Activated CD4-positive, alpha-beta T cell treated with anti-CD3 and anti-CD28 coated beads for 36 hours (primary cell): ENCODE measurements around the gene COL9A1. TPM values are rescaled to one million over a fixed set of nuclear protein-coding genes. Genes with fewer than 3 reads are reported as not detected.
"Not testable (repeated sequence)": the region's sequence is repeated elsewhere in the genome, so short reads cannot be mapped to it uniquely, and the experiment has no call there.

Experiments used
- ATAC-seq: fragments of 200-7000 bp; cut with Tn5 transposase; one replicate; pipeline ENCODE4 v1.10.0; 2021; ENCODE audit warnings: mild to moderate bottlenecking, moderate library complexity
- CTCF ChIA-PET: fragments of 350-600 bp; sonication (Branson Sonifier 250); formaldehyde crosslinking; loops from one replicate; lab custom pipeline; 2021; ENCODE audit warnings: antibody characterized with exemption; lab: Charles Lee
- POLR2A ChIA-PET: fragments of 350-600 bp; sonication (Branson Sonifier 250); formaldehyde crosslinking; loops from one replicate; lab custom pipeline; 2021; ENCODE audit warnings: antibody characterized with exemption, inconsistent platforms; lab: Charles Lee
- DNase-seq: peaks from one replicate; pipeline ENCODE4 v3.0.0-alpha.2; 2020
- H3K27ac Mint-ChIP-seq: one replicate; pipeline ENCODE4 v1.8.0; 2021; ENCODE audit warnings: mixed read lengths
- H3K27me3 Mint-ChIP-seq: one replicate; pipeline ENCODE4 v1.8.0; 2021; ENCODE audit warnings: mixed read lengths
- H3K36me3 Mint-ChIP-seq: one replicate; pipeline ENCODE4 v1.8.0; 2021; ENCODE audit warnings: low read depth, mixed read lengths
- H3K4me1 Mint-ChIP-seq: one replicate; pipeline ENCODE4 v1.8.0; 2021; ENCODE audit warnings: mixed read lengths
- H3K4me3 Mint-ChIP-seq: one replicate; pipeline ENCODE4 v1.8.0; 2021; ENCODE audit warnings: mild to moderate bottlenecking, moderate library complexity, mixed read lengths
- H3K9me3 Mint-ChIP-seq: one replicate; pipeline ENCODE4 v1.8.0; 2021; ENCODE audit warnings: low read depth, mixed read lengths
- intact Hi-C, 2 experiments: fragments of 100-400 bp; cut with DNase I in 1 of 2; cut with micrococcal nuclease in 1 of 2; formaldehyde crosslinking; loops; one replicate each; pipeline versions ENCODE4 v1.14.2 to v1.15.1; 2022 to 2024; cut with DNase I, micrococcal nuclease
- total RNA-seq, 2 experiments: library from RNA; stranded (reverse); gene quantifications; one replicate each; pipeline ENCODE4 v1.2.3, GENCODE V29; 2021

The COL9A1 gene
- total RNA-seq, 2 experiments from 2014 or later: not detected

DNA sequence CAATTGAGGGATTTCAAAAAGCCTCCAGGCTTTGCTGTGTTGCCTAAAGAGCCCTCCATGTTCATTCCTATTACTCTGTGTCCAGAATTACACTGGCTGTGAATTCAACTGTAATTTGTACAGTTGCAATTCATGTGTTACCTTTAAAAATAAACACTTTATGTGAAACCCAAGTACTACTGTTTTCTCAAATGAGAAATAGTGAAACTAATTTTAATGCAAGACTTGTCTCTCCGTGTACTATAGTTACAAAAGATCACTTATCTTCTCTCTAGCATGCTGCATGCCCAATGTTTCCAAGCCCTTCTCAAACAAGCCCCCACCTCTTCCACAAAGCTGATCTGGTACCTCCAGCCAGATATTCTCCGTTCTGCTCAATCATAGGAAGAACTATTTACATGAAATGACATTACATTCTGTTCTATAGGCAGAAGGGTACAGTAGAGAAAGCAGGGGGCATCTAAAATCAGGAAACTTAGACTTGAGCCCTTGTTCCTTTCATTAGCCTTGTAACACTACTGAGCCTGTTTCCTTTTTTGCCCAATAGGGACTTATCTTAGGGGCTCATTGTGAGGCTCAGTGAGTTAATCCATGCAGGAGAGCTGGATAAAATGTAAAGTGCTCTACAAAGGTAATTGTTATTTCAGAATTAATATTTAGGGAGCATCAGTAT is 12.3 kb upstream of the COL9A1 start:
- DNase-seq (no peak), ATAC-seq (no peak)
- ChIA-PET POLR2A (no interaction called here), CTCF (interaction anchor here (1.3 to 2.0 kb wide), 2 partner anchors 52 to 94 kb away, joined by 5 read pairs; no protein-coding TSS in a partner anchor)
- H3K27ac Mint-ChIP-seq: no peak overlapping the region
- H3K27me3 Mint-ChIP-seq: peaks cover 32% of the 10 kb centered on the region
- no peaks in the 10 kb centered on the region for H3K9me3 Mint-ChIP-seq
- H3K36me3 Mint-ChIP-seq: no peaks in the 10 kb centered on the region
- no peak overlapping the region for H3K4me3 Mint-ChIP-seq
- intact Hi-C loops: no loop called here
- peaks cover 5% of the 10 kb centered on the region for H3K4me1 Mint-ChIP-seq

DNA sequence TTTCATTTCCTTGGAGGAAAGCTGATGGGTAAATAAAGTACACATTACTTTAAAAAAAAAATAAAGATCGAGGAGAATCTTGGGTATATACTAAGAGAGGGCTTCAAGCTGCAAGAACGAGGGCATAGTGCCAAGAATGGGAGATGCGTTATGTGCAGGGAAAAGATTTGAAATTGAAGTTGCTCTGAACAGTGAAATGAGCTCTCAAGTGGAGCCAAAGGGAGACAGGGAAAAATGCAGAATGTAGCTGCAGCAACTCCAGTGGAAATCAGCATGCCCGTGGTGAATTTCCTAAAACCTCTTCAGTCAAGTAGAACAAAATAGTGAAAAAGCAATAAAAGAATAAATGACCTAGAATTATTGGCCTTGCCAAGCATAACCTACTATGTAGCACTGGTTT is 11.4 kb upstream of the COL9A1 start:
- intact Hi-C loops: loop anchor here (5.0 kb wide), 2 partner anchors 373 to 573 kb away; no protein-coding TSS in a partner anchor
- ChIA-PET POLR2A (no interaction called here), CTCF (interaction anchor here (0.8 to 1.8 kb wide), 3 partner anchors 10 to 94 kb away, joined by 3 to 4 read pairs (median 3); no protein-coding TSS in a partner anchor)
- no peak for DNase-seq
- H3K27ac Mint-ChIP-seq: no peak overlapping the region
- H3K27me3 Mint-ChIP-seq: peaks cover 30% of the 10 kb centered on the region
- no peak overlapping the region for H3K4me3 Mint-ChIP-seq
- no peaks in the 10 kb centered on the region for H3K36me3 Mint-ChIP-seq
- H3K4me1 Mint-ChIP-seq: peaks cover 5% of the 10 kb centered on the region
- no peaks in the 10 kb centered on the region for H3K9me3 Mint-ChIP-seq
- no peak for ATAC-seq

DNA sequence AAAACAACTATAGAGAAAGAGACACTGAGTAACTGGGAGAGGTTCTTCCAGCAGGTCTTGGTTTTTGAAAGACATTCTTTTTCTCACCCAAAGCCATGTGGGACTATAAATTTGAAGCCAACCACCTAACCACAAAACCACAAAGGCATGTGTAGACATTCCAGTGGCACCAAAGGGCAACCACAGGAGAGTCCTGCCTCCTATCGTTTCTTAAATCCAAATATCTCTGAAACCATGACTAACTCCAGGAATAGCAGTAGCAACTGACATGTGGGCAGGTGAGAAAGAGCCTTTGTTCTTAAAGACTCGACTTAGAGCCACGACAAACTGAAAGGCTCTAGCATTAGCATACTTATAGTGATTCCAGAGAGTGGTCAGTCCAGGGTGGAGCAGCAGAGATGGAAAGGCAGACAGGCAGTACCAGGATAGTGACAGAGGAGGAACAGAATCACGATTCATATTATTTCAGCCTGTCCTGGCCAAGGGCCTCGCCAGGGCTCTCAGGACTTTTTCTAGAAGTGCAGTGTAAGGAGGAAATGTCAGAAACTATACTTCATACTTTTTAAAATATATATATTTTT is 9.4 kb upstream of the COL9A1 start:
- intact Hi-C loops: loop anchor here (5.0 kb wide), 2 partner anchors 375 to 575 kb away; no protein-coding TSS in a partner anchor
- ChIA-PET POLR2A (no interaction called here), CTCF (interaction anchor here (0.8 to 4.1 kb wide), 3 partner anchors 15 to 62 kb away, joined by 3 to 126 read pairs (median 3); no protein-coding TSS in a partner anchor)
- DNase-seq: peak; percentile 15
- ATAC-seq: no peak
- Mint-ChIP-seq H3K4me3 (no peak overlapping the region), H3K27ac (no peak overlapping the region), H3K27me3 (peaks cover 22% of the 10 kb centered on the region), H3K9me3 (no peaks in the 10 kb centered on the region), H3K36me3 (no peaks in the 10 kb centered on the region), H3K4me1 (peaks cover 5% of the 10 kb centered on the region)

DNA sequence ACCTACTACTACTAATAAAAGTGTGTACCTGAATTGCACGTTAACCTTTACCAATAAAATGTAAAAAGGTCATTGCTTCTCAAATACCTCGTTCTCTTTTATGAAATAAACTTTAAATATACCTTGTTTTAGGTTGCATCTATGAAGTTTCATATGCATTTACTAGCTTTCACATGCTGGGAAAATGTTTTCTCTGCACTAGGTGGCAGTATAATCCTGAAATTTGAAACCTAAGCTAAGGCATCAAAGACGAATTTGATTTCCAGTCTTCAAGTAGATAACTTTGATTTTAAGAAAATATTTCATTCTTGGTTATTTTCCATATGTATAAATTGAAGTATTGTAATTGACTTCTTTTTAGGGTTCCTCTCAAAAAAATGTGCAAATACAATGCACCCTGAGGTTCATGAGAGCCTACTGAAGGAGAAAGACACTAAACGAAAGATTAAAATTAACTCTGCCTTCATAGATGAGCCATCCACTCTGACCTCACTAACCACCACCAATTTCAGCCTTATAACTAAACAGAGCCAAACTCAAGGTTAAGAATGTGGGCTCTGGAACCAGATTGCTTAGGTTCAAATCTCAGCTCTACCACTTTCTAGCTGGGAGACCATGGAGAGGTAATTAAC is 7.3 kb upstream of the COL9A1 start:
- ChIA-PET POLR2A (no interaction called here), CTCF (interaction anchor here (0.7 to 4.1 kb wide), 28 partner anchors 11 to 1004 kb away, joined by 3 to 126 read pairs (median 5); partner anchors contain the start of gene FAM135A)
- H3K36me3 Mint-ChIP-seq: no peaks in the 10 kb centered on the region
- no peaks in the 10 kb centered on the region for H3K9me3 Mint-ChIP-seq
- H3K27me3 Mint-ChIP-seq: peaks cover 23% of the 10 kb centered on the region
- H3K4me3 Mint-ChIP-seq: no peak overlapping the region
- peaks cover 5% of the 10 kb centered on the region for H3K4me1 Mint-ChIP-seq
- no peak for DNase-seq
- H3K27ac Mint-ChIP-seq: no peak overlapping the region
- intact Hi-C loops: loop anchor here (1.0 to 5.0 kb wide), 7 partner anchors 59 to 703 kb away; partner anchors contain the start of gene B3GAT2 (in 1 of the 2)
- no peak for ATAC-seq

DNA sequence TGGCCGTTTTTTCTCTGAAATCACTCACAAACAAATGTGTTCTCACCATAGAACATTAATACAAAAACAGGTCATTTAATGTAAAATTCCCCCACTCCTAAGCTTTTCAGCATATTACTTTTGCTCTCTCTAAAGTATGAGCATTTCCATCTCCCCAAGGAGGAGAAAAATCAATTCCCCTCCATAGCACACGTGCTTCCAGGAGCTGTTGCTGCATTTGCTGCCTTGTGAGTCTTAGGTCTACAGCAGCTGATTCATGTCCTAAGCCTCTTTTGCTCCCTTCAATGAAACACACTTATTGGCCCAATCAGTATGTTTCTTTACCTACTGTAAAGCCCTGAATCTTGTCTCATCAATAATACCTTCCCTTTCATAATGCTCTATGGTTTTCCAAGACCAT is 6.4 kb upstream of the COL9A1 start:
- intact Hi-C loops: loop anchor here in 1 of 2 experiments (2.0 kb wide), 1 partner anchor 88 kb away; no protein-coding TSS in a partner anchor
- Mint-ChIP-seq H3K4me1 (peaks cover 5% of the 10 kb centered on the region), H3K27me3 (peaks cover 24% of the 10 kb centered on the region)

DNA sequence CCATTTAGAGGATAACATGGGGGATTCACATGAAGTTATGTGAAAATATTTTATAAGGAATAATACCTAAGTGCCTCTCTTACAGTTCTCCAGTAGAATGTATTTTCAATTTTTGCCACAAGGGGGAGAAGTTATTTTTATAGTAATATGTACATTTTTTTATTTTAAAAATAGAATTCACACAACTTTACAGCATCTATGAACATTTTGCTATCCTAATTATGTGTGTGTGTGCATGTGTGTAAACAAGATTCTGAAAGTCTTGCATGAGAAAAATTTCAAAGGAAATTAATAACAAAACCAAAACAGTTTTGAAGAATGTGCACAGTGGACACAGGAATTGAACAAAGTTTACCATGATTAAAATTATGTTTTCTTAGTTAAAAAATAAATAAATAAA is 5.3 kb upstream of the COL9A1 start:
- peaks cover 21% of the 10 kb centered on the region for H3K27me3 Mint-ChIP-seq
- H3K9me3 Mint-ChIP-seq, ATAC-seq, DNase-seq, H3K4me3 Mint-ChIP-seq, H3K27ac Mint-ChIP-seq, H3K4me1 Mint-ChIP-seq, H3K36me3 Mint-ChIP-seq, POLR2A ChIA-PET: not testable (repeated sequence)
- CTCF ChIA-PET: interaction anchor here (0.7 to 4.1 kb wide), 14 partner anchors 9 to 714 kb away, joined by 3 to 126 read pairs (median 5); partner anchors contain the start of gene B3GAT2
- intact Hi-C loops: loop anchor here in 1 of 2 experiments (2.0 kb wide), 1 partner anchor 87 kb away; no protein-coding TSS in a partner anchor

More for the DNA sequence above, 6.4 kb upstream of the COL9A1 start:
- ChIA-PET POLR2A (no interaction called here), CTCF (interaction anchor here (0.6 to 4.1 kb wide), 27 partner anchors 10 to 713 kb away, joined by 3 to 126 read pairs (median 5); partner anchors contain the start of gene B3GAT2)
- no peak overlapping the region for H3K4me3 Mint-ChIP-seq
- no peak overlapping the region for H3K27ac Mint-ChIP-seq
- ATAC-seq (no peak), DNase-seq (no peak)
- no peaks in the 10 kb centered on the region for H3K9me3 Mint-ChIP-seq
- H3K36me3 Mint-ChIP-seq: no peaks in the 10 kb centered on the region

DNA sequence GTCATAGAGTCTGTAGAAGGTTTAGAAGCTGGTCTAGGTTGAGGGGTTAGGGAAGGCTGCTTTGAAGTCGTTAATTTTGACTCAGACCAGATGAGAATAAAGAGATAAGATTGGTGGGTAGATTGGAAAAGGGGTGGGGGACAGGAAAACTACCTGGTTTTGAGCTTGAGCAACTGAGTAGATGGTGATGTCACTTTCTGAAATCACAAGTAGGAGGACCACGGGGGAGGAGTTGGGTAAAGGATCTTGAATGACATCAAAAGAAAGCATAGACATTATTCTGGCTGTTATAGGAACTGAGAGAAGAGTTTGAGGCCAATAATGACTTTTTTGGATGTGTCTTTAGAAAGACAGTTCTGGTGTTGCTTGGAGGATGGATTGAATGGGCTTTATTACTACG is 4.1 kb upstream of the COL9A1 start:
- DNase-seq (no peak), ATAC-seq (no peak)
- Mint-ChIP-seq H3K36me3 (no peaks in the 10 kb centered on the region), H3K4me1 (peaks cover 2% of the 10 kb centered on the region), H3K9me3 (no peaks in the 10 kb centered on the region), H3K4me3 (no peak overlapping the region), H3K27me3 (peaks cover 24% of the 10 kb centered on the region), H3K27ac (no peak overlapping the region)
- ChIA-PET CTCF (interaction anchor here (0.7 to 2.3 kb wide), 6 partner anchors 11 to 705 kb away, joined by 3 to 8 read pairs (median 4); no protein-coding TSS in a partner anchor), POLR2A (no interaction called here)
- intact Hi-C loops: no loop called here

DNA sequence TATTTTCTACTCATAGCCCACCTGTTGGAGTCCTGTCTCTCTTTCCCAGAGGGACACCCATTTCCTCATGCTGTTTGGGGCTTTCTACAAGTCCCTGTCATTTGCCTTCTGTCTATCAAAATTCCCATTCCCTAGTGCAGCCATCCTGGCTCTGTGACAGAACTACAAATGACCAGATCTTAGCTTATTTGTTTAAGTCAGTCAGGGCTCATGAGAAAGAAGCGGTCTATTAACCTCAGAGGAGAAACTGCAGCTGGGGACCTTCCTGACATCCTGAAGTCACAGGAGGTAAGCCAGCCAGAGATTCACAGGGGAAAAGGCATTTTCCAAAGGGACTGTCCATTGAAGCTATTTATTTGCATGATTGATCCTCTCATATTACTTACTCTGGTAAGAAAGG is 1.7 kb upstream of the COL9A1 start:
- intact Hi-C loops: no loop called here
- ChIA-PET CTCF (interaction anchor here (0.6 to 2.3 kb wide), 3 partner anchors 9 to 69 kb away, joined by 3 to 8 read pairs (median 4); no protein-coding TSS in a partner anchor), POLR2A (no interaction called here)
- Mint-ChIP-seq H3K9me3 (no peaks in the 10 kb centered on the region), H3K36me3 (no peaks in the 10 kb centered on the region), H3K4me3 (no peak overlapping the region), H3K27me3 (peaks cover 24% of the 10 kb centered on the region), H3K27ac (no peak overlapping the region), H3K4me1 (no peaks in the 10 kb centered on the region)
- ATAC-seq (no peak), DNase-seq (no peak)

DNA sequence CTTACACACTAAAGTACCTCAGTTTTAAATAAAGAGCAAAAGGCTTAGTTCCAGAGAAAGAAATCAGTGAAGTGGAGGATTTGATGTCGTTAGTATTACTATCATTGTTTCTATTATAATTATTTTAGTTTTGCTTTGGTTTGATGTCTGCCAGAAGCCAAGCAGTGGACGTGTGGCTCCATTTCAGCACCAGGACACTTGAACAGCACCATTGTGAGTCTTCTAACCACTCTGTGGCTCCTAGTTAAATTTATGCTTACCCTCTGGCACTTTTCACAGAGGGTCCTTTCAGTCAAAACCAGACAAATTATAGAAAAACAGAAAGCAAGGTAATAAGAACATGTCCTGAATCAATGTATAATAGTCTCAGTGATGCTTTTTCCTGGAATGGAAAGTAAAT is 3.4 kb downstream of the COL9A1 start:
- POLR2A ChIA-PET: no interaction called here
- CTCF ChIA-PET: interaction anchor here (1.3 to 3.8 kb wide), 2 partner anchors 10 to 71 kb away, joined by 4 to 18 read pairs; no protein-coding TSS in a partner anchor
- Mint-ChIP-seq H3K4me1 (no peaks in the 10 kb centered on the region), H3K36me3 (no peaks in the 10 kb centered on the region), H3K27me3 (peaks cover 18% of the 10 kb centered on the region), H3K9me3 (no peaks in the 10 kb centered on the region), H3K27ac (no peak overlapping the region), H3K4me3 (no peak overlapping the region)
- ATAC-seq (no peak), DNase-seq (no peak)
- intact Hi-C loops: no loop called here

DNA sequence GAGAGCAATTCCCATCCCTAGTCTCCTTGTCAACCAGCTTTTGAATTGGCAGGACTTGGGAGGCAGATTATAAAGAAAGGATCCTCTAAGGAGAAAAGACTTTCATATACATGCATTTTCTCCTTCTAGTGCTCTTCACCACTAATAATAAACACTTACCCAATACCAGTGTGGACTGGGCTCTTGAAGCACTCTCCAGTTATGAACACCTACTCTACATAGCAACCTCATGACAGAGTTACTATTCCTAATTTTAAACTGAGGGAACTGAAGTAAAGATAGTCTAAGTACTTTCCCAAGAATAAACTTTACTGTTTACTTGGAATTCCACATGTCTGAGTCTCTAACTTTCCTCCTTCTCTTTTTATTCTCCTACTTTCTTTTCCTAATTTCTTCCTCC is 4.8 kb downstream of the COL9A1 start:
- ATAC-seq: no peak
- intact Hi-C loops: no loop called here
- Mint-ChIP-seq H3K27ac (no peak overlapping the region), H3K36me3 (no peaks in the 10 kb centered on the region), H3K4me1 (no peaks in the 10 kb centered on the region), H3K27me3 (peaks cover 19% of the 10 kb centered on the region), H3K9me3 (no peaks in the 10 kb centered on the region), H3K4me3 (no peak overlapping the region)
- ChIA-PET CTCF (interaction anchor here (1.3 to 3.8 kb wide), 2 partner anchors 12 to 72 kb away, joined by 4 to 18 read pairs; no protein-coding TSS in a partner anchor), POLR2A (no interaction called here)
- DNase-seq: no peak

DNA sequence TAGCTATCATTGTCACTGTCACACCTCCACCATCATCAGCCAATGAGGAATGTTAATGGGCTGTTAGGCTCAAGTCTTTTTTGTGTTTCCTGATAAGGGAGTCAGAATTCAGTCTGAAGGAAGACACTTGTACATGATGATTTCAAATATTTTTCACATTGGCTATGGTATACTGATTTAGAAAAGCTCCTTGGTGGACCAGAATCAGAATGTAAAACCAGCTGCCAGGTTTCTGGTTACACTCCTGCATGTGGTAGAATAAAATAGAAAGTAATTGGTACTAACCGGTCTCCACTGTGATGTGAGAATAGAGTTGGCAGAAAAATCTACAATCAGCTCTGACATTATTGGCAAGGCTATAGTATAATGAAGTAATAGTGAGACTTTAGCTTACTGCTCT is 10.7 kb downstream of the COL9A1 start:
- no peak overlapping the region for H3K27ac Mint-ChIP-seq
- H3K9me3 Mint-ChIP-seq: no peaks in the 10 kb centered on the region
- DNase-seq (no peak), ATAC-seq (no peak)
- POLR2A ChIA-PET: no interaction called here
- no peaks in the 10 kb centered on the region for H3K36me3 Mint-ChIP-seq
- intact Hi-C loops: no loop called here
- no peak overlapping the region for H3K4me3 Mint-ChIP-seq
- H3K27me3 Mint-ChIP-seq: peaks cover 13% of the 10 kb centered on the region
- H3K4me1 Mint-ChIP-seq: no peaks in the 10 kb centered on the region
- CTCF ChIA-PET: interaction anchor here (1.8 kb wide), 1 partner anchor 17 kb away, joined by 6 read pairs; no protein-coding TSS in a partner anchor
